Activated naive CD4-positive, alpha-beta T cell treated with anti-CD3 and anti-CD28 coated beads, Interleukin-2, amount 50 U/mL, for 72 hours (primary cell): ENCODE data around the gene PAM16. TPM values are rescaled to one million over a fixed set of nuclear protein-coding genes. Genes with fewer than 3 reads are reported as not detected.
A peak's percentile ranks its signal among the peaks of the same experiment; 100 is the strongest.

Source experiments
- ATAC-seq, 2 donors: fragments of 150-1000 bp; cut with Tn5 transposase; 2 replicates each; pipeline ENCODE4 v1.10.0; 2021; ENCODE audit warnings: mild to moderate bottlenecking in 2 of 2, moderate library complexity in 2 of 2
- DNase-seq, 2 donors: peaks; one replicate each; pipeline ENCODE4 v3.0.0; 2021 to 2022; ENCODE audit warnings: low spot score in 2 of 2
- H3K27ac Mint-ChIP-seq, 2 donors: one replicate each; pipeline ENCODE4 v1.8.0; 2022; ENCODE audit warnings: mild to moderate bottlenecking in 2 of 2, mixed read lengths in 2 of 2
- H3K36me3 Mint-ChIP-seq, 2 donors: one replicate each; pipeline ENCODE4 v1.8.0; 2022; ENCODE audit warnings: mixed read lengths in 2 of 2
- H3K9me3 Mint-ChIP-seq, 2 donors: one replicate each; pipeline ENCODE4 v1.8.0; 2022; ENCODE audit warnings: mixed read lengths in 2 of 2
- total RNA-seq, 2 donors: library from RNA; stranded (reverse); gene quantifications; one replicate each; pipeline ENCODE4 v1.2.3, GENCODE V29; 2022

Gene PAM16
- total RNA-seq, 2 donors from 2014 or later, result 53.7 to 63.1 TPM

GRCh38 chr16:4322121-4323052 is 28.7 kb downstream of the PAM16 start:
- H3K9me3 Mint-ChIP-seq, result no peaks in the 10 kb centered on the region
- ATAC-seq, result no peak
- no peak for DNase-seq
- H3K36me3 Mint-ChIP-seq, result no peaks in the 10 kb centered on the region
- H3K27ac Mint-ChIP-seq, result no peak overlapping the region

- DNase-seq (no peak), ATAC-seq (no peak)
Observed at GRCh38 chr16:4321286-4322120, 29.6 kb downstream of the PAM16 start.

GRCh38 chr16:4320571-4321137 is 30.5 kb downstream of the PAM16 start:
- no peak for ATAC-seq
- Mint-ChIP-seq H3K9me3 (no peaks in the 10 kb centered on the region), H3K36me3 (no peaks in the 10 kb centered on the region), H3K27ac (no peak overlapping the region)
- no peak for DNase-seq

More at GRCh38 chr16:4321286-4322120, 29.6 kb downstream of the PAM16 start:
- Mint-ChIP-seq H3K9me3 (no peaks in the 10 kb centered on the region), H3K27ac (no peak overlapping the region), H3K36me3 (no peaks in the 10 kb centered on the region)

GRCh38 chr16:4319454-4320421 is 31.4 kb downstream of the PAM16 start:
- peak in 1 of 2 donors; percentile 45 for DNase-seq
- peak; percentile 39 for ATAC-seq
- Mint-ChIP-seq H3K36me3 (peaks cover 2 to 4% of the 10 kb centered on the region in 2 donors), H3K9me3 (no peaks in the 10 kb centered on the region), H3K27ac (no peak overlapping the region)

DNA sequence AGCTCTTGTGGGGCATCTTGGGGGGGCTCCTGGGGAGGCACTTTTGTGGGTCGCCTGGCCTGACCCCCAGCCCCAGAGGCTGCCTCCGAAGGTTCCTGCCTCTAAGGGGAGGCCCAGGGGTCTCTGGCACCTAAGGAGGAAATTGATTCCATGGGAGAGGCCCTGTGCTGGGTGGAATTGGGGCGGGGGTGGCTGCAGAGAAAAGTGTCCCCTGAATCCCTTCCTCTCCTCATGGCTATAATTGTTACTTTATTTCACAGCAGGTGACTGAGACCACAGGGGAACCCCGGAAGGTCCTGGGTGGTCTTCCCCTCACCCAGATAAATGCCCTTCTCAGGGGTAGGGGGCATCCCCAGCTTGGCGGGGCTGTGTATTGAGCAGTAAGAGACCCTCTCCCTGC is 32.2 kb downstream of the PAM16 start:
- Mint-ChIP-seq H3K27ac (no peak overlapping the region), H3K36me3 (peaks cover 8 to 11% of the 10 kb centered on the region in 2 donors), H3K9me3 (no peaks in the 10 kb centered on the region)
- no peak for ATAC-seq
- DNase-seq, result no peak

DNA sequence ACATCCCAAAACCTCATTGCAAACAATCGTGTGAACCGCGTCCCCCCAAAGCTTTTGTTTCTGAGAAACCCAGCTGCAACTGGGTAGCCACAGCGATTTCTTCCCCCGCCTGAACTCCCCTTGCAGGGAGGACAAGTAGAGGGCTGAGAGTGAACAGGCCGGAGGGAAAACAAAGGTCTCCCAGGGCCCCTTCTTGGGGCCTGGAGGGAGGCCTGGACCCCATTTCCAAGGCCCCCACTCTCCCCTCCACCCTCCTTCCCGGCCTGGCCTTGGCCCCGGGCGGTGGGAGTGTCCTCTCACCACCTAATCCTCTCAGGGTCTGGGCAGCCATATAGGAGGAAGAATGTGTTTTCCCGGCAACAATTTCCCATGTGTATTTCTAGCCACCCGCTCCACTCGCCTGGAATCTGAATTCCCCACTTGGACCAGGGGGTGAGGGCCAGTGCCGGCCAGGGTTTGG is 32.6 kb downstream of the PAM16 start:
- no peak for ATAC-seq
- Mint-ChIP-seq H3K36me3 (peaks cover 8 to 11% of the 10 kb centered on the region in 2 donors), H3K27ac (no peak overlapping the region), H3K9me3 (no peaks in the 10 kb centered on the region)
- DNase-seq, result no peak

DNA sequence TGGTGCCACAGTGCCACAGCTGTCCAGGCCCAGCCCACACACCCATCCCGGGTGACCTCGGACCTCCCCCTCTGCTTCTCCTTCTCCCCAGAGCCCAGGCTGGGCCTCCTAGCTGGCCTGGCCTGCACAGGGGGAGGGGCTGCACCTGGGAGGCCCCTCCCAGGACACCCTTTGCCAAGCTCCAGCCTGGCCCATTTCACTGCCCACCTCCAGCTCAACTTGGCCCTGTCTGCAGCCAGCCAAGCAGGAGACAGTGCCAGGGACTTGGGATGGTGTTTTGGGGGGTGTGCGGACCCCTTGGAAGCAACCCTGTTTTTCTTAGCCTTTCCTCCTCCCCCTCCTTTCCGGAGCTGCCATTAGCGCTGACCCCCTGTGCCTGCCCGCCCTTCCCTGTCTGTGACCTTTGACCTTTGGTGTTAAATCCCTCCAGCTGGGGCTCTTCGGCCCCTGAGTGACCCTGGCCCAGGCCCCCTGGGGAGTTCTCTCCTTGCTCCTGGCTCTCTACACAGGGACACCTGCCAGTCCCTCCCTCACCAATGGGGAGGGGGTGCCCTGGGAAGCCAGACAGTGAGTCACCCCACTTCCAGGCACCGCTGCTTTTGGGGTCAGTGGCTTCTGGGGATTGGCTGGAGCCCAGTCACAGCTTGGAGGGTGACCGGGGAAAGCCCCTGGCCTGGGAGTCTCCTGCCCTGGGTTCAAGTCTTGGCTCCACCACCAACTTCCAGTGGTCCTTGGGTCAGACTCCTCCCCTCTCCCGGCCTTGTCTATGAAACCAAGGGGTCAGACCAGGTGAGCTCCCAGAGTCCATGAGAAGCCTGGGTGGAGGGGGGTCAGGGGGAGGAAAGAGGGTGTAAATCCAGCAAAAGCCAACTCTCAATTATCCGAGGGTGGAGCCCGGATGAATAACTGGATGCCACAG is 33.3 kb downstream of the PAM16 start:
- Mint-ChIP-seq H3K36me3 (peaks cover 8 to 11% of the 10 kb centered on the region in 2 donors), H3K9me3 (no peaks in the 10 kb centered on the region), H3K27ac (no peak overlapping the region)
- ATAC-seq (no peak), DNase-seq (no peak)

DNA sequence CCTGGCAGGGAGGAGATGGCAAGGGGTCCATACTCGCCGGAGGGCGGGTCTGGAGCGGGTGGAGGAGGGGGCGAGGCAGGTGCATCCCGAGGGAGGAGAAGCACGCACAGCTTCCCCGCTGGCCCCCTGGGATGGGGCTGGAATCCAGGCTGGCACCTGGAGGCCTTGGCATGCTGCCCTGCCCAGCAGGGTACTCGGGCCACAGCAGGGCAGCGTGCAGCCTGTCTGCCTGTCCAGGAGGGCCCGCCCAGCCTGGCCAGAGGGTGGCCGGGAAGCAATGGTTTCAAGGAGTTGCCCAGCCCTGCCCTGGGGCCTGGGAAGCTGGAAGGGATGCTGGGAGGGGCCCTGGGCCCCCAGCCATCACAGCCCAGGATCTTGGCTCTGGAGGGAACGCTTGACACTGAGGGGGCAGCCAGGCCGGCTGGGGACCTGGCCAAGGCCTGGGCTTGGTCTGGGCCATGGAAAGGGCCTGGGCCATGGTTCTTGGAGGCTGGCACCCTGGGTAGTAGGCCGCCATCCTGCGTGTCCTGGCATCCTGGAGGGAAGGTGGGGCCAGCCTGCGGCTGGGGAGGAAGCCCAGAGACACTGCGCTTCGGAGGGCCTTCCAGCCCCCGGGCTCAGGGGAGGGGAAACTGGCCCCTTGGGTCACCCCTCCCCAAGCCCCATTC is 34.1 kb downstream of the PAM16 start:
- Mint-ChIP-seq H3K27ac (no peak overlapping the region), H3K9me3 (no peaks in the 10 kb centered on the region), H3K36me3 (peaks cover 8 to 11% of the 10 kb centered on the region in 2 donors)
- ATAC-seq, result no peak
- no peak for DNase-seq

GRCh38 chr16:4316108-4316863 is 34.8 kb downstream of the PAM16 start:
- Mint-ChIP-seq H3K36me3 (peaks cover 8 to 11% of the 10 kb centered on the region in 2 donors), H3K27ac (no peak overlapping the region), H3K9me3 (no peaks in the 10 kb centered on the region)
- ATAC-seq, result peak in 1 of 2 donors; percentile 11
- DNase-seq, result no peak

DNA sequence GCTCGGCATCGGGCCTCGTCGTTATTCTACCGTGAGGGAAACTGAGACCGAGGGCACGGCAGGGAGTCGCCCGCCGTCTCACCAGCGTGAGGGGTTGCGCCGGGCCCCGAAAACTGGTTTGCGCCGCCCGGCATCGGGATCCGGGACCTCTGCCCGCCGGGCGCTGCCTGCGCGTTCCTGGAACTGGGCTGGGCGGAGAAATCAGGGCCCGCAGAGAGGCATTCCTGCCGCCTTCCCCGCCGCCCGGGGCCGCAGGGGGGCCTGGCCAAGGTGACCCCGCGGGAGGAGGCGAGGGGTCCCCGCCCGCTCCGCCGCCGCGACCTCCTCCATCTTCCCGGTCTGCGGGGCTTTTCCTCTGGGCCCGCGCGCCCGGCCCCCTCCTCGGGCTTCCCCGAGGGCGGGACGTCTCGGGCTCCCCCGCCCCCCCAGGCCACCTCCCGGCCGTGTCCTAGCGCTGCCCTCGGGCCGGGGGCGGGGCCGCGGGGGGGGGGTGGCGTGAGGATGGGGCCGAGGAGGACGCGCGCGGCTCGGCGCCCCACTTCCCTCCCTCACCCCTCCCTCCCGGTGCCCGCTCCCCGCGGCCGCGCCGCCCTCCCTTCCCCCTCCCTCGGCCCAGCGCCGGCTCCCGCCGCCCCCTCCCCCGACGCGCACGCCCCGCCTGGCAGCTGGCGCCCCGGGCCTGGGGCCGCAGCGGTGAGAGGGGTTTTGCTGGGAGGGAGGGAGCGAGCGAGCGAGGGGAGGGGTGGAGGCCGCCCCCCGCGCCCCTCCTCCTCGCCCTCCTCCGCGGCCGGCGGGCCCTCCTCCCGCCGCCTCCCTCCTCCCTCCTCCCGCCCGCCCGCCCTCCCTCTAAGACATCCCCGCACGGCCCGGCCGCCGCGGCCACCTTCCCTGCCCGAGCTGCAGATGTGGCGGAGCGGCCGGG is 35.7 kb downstream of the PAM16 start, which contains the start of gene GLIS2:
GLIS2 (plus strand) TSS at position 882 of the 922 bp plus-strand sequence. CDS start 16,214 bp downstream, outside the sequence.
- no peak for DNase-seq
- no peaks in the 10 kb centered on the region for H3K9me3 Mint-ChIP-seq
- peaks cover 8 to 11% of the 10 kb centered on the region in 2 donors for H3K36me3 Mint-ChIP-seq
- peak within 1 kb of the TSS in 1 of 2 donors; percentile 72 for H3K27ac Mint-ChIP-seq
- peak; percentile 51 to 59 for ATAC-seq

DNA sequence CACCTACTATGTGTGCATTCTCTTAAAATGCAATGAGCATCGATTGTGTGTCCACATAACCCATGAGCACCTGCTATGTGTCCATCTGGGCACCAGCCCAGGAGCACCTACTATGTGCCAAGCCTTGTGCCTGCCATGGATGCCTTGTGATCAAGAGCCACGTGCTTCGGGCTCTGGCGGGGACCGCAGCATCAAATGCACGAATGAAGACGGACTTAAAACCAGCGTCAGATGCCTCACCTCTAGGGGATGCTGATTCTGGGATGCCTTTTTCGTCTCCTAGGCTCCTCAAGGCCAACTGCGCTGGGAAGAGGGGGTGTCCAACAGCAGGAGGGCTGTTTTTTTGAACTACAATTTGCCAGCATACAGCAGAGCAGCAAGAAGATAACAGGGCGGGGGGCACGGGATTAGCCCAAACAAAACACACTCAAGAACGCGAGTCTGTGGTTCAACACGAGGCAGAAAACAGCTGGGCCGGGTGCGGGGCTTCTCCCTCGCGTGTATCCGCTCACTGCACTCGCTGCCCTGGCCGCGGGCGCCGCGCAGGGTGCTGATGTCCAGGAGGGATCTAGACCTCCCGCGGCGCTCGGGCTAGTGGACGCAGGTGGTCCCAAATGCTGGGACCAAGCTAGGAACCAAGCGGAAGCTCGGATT is 36.5 kb downstream of the PAM16 start:
- no peaks in the 10 kb centered on the region for H3K9me3 Mint-ChIP-seq
- ATAC-seq (peak in 1 of 2 donors; percentile 18), DNase-seq (peak in 1 of 2 donors; percentile 35)
- H3K36me3 Mint-ChIP-seq, result peaks cover 8 to 11% of the 10 kb centered on the region in 2 donors
- H3K27ac Mint-ChIP-seq, result peak overlapping the region in 1 of 2 donors; percentile 72
